OCI-LY7 (cell line): Measurements from ENCODE around the gene ERGIC1.

Experiments used
- EZH2phosphoT487 ChIP-seq: fragments of 200-600 bp; sonication (generic); IDR thresholded peaks from 2 replicates; pipeline ENCODE4 v1.6.1; 2018; ENCODE audit warnings: low read depth, borderline replicate concordance, mild to moderate bottlenecking, mixed run types, antibody characterized with exemption, low read length, moderate library complexity, mixed read lengths
- TF ChIP-seq, protein P1 (sequence below): fragments of 200-600 bp; sonication (generic); conservative IDR thresholded peaks from 2 replicates; pipeline ENCODE4 v1.5.1; 2014; ENCODE audit warnings: mild to moderate bottlenecking, antibody characterized with exemption, low read length, moderate library complexity, mixed read lengths

DNA sequence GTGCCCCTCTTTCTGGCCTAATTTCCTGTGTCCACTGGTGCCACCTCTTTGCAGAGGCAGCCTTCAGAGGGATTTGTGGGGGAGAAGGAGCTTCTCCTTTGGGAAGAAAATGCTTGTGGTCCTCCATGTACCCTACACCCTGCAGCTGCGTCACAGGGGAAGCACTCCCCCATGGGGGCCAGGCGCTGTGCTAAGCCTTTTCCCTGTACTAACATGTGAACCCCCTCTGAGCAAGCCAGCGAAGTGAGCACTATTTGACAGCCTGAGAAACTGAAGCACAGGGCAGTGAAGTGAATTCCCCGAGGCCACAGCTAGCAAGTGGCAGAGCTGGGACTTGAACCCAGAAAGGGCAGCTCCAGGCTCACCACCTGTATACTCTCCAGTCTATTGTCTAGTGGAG lies 32.3 kb downstream of the ERGIC1 start:
- TF ChIP-seq, protein P1, sequence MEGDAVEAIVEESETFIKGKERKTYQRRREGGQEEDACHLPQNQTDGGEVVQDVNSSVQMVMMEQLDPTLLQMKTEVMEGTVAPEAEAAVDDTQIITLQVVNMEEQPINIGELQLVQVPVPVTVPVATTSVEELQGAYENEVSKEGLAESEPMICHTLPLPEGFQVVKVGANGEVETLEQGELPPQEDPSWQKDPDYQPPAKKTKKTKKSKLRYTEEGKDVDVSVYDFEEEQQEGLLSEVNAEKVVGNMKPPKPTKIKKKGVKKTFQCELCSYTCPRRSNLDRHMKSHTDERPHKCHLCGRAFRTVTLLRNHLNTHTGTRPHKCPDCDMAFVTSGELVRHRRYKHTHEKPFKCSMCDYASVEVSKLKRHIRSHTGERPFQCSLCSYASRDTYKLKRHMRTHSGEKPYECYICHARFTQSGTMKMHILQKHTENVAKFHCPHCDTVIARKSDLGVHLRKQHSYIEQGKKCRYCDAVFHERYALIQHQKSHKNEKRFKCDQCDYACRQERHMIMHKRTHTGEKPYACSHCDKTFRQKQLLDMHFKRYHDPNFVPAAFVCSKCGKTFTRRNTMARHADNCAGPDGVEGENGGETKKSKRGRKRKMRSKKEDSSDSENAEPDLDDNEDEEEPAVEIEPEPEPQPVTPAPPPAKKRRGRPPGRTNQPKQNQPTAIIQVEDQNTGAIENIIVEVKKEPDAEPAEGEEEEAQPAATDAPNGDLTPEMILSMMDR = no peak
- TF ChIP-seq EZH2phosphoT487 = no peak
